SK-MEL-5 (cell line): ENCODE results near the gene GRIA1. TPM values are rescaled to one million over a fixed set of nuclear protein-coding genes. Genes with fewer than 3 reads are reported as not detected.

Experiments
- DNase-seq: peaks from one replicate; pipeline ENCODE4 v3.0.0-alpha.2; 2016; ENCODE audit warnings: low read depth, low spot score
- in situ Hi-C: cut with HindIII; loops from 2 replicates; pipeline ENCODE4 v1.10.0; 2016; ENCODE audit warnings: low sequenced_read_pairs, high pct_unique_total_duplicates, low pct_unique_long_range_greater_than_20kb
- total RNA-seq: library from RNA; depleted of rRNA; stranded (reverse); fragments of >200 nt; shearing (Covaris generic); gene quantifications from 2 replicates; pipeline ENCODE4 v1.2.3, GENCODE V29; 2014

GRIA1 gene
- total RNA-seq, 1 experiment from 2014 or later: not detected

- no peak for DNase-seq
- in situ Hi-C loops: no loop called here
These were observed 132.7 kb downstream of the GRIA1 start for GRCh38 chr5:153623124-153623523.

DNA sequence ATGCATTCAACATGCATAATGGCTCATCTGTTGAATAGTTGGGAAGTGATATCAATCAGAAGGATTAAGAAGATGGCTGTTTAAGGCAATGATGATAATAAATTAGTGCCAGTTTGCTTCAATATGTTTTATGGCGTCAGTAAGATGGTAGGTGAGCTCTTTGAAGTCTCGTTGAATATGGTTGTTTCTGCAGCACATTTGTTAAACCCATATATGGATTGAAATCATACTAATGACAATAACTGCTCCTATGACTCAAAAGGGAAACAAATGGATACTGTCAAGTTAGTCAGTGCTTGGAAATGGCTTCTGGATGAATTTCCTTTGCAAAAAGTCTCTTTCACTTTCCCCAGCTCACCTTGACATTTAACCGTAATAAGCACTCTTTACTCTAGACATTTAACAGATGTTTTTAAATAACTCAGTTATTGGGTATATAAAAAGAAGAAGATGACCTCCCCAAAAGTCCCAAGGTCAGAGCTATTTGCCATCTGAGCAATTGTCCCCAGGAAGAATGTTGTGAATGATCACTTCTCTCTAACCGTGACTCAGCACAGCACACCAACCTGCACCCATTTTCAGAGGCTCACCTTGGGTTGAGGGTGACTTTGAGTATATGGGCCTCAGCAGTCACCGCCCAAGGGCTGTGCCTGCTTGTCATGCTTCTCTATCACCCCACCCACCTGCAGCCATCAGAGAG, 133.4 kb downstream of the GRIA1 start:
- DNase-seq: no peak
- in situ Hi-C loops: no loop called here

DNA sequence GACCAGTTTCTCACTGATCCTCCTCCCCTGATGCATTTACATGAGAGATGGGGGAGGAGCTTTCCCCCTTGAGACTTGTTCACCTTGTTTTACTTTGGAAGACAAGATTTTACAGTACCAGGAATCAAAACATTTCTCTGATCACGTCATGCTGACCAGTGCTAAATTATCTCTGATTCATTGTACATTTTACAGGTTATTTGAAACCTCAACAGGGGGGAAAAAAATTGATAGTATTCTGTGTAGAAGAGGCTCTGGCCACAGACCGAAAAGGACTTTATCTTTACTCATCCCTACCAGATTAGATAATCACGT, 133.9 kb downstream of the GRIA1 start:
- in situ Hi-C loops: no loop called here
- no peak for DNase-seq

GRCh38 chr5:153625826-153626354, 135.4 kb downstream of the GRIA1 start:
- in situ Hi-C loops: no loop called here
- DNase-seq: no peak

- no peak for DNase-seq
- in situ Hi-C loops: no loop called here
These were observed 136.4 kb downstream of the GRIA1 start for GRCh38 chr5:153626836-153627235.

- peak; percentile 16 for DNase-seq
- in situ Hi-C loops: no loop called here
These were observed 138.8 kb downstream of the GRIA1 start for GRCh38 chr5:153629027-153629895.

DNA sequence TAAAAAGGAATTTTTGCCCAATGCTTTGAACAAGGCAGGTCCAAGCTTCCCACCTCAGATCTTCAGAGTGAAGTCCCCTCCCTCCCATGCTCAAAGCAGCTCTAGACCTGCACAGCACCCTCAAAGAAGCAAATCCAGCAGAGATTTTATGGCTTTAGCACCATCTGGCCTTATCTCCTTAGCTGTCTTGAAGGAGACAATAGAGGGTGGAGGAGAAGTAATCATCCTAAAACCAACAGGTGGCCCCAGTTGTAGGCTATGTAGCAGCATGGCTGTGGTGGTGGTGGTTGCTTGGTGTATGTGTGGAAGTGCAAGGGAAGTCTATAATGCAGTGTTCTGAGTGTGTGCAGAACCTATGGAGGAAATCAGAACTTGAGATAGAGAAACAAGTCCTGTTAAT, 140.1 kb downstream of the GRIA1 start:
- DNase-seq: no peak
- in situ Hi-C loops: no loop called here

- in situ Hi-C loops: no loop called here
- DNase-seq: no peak
These were observed 142.3 kb downstream of the GRIA1 start for GRCh38 chr5:153632748-153633290.

- no peak for DNase-seq
- in situ Hi-C loops: no loop called here
These were observed 146.4 kb downstream of the GRIA1 start for GRCh38 chr5:153636670-153637451.

- no peak for DNase-seq
- in situ Hi-C loops: no loop called here
These were observed 149.8 kb downstream of the GRIA1 start for GRCh38 chr5:153640293-153640692.

GRCh38 chr5:153641183-153641688, 150.8 kb downstream of the GRIA1 start:
- DNase-seq: no peak
- in situ Hi-C loops: no loop called here

GRCh38 chr5:153654504-153655200, 164.2 kb downstream of the GRIA1 start:
- DNase-seq: no peak
- in situ Hi-C loops: no loop called here

GRCh38 chr5:153655201-153655510, 164.7 kb downstream of the GRIA1 start:
- no peak for DNase-seq
- in situ Hi-C loops: no loop called here

GRCh38 chr5:153658149-153658548, 167.7 kb downstream of the GRIA1 start:
- in situ Hi-C loops: no loop called here

GRCh38 chr5:153658606-153659005, 168.1 kb downstream of the GRIA1 start:
- no peak for DNase-seq
- in situ Hi-C loops: no loop called here

More at GRCh38 chr5:153658149-153658548, 167.7 kb downstream of the GRIA1 start:
- DNase-seq: no peak

GRCh38 chr5:153659039-153659736, 168.7 kb downstream of the GRIA1 start:
- no peak for DNase-seq

DNA sequence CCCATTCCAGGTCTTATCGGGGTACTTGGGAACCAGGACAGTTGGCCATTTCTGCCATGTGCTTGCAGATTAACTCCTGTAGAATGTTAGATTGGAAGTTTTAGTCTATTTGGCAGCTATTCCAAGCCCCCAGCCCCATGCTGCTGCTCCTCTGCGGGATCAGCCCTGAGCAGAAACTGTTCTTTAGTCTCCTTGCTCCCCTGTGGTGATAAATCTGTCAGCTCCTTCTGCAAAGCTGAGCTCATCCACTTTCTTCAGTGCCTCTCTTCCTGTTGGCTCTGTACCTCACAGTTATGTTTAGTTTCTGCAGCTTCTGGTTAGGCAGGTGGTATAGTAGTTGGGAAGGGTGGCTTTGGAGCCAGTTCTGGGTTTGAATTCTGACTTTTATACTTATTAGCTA, 170.4 kb downstream of the GRIA1 start:
- DNase-seq: no peak
- in situ Hi-C loops: no loop called here

More at GRCh38 chr5:153659039-153659736, 168.7 kb downstream of the GRIA1 start:
- in situ Hi-C loops: no loop called here
